Cardiac muscle cell (in vitro differentiated cells and primary cell): ENCODE measurements around the gene CST9L. TPM values are rescaled to one million over a fixed set of nuclear protein-coding genes. Genes with fewer than 3 reads are reported as not detected.

ENCODE experiments used
- DNase-seq, 2 donors: peaks; one replicate each; pipeline versions ENCODE4 v3.0.0 to v3.0.0-alpha.2; 2010 to 2017; ENCODE audit warnings: low read depth in 1 of 2, low spot score in 1 of 2
- H3K27ac ChIP-seq: fragments of 200-600 bp; sonication (generic); 2 replicates; pipeline ENCODE4 v1.5.1; 2016
- H3K27me3 ChIP-seq: fragments of 200-600 bp; sonication (generic); 2 replicates; pipeline ENCODE4 v1.6.0; 2016; ENCODE audit warnings: control low read depth
- H3K36me3 ChIP-seq: fragments of 200-600 bp; sonication (generic); 2 replicates; pipeline ENCODE4 v1.5.1; 2016; ENCODE audit warnings: control low read depth
- H3K4me1 ChIP-seq: fragments of 200-600 bp; sonication (generic); 2 replicates; pipeline ENCODE4 v1.8.1; 2017; ENCODE audit warnings: low read depth, mild to moderate bottlenecking, mixed run types
- H3K4me3 ChIP-seq: fragments of 200-600 bp; sonication (generic); 2 replicates; pipeline ENCODE4 v1.5.1; 2016; ENCODE audit warnings: mild to moderate bottlenecking
- H3K9me3 ChIP-seq: fragments of 200-600 bp; sonication (generic); 2 replicates; pipeline ENCODE4 v1.5.1; 2017; ENCODE audit warnings: low read depth, mild to moderate bottlenecking, control low read depth
- CTCF ChIP-seq: IDR thresholded peaks from 2 replicates; pipeline ENCODE4 v1.5.1; 2012; ENCODE audit warnings: low read depth, mild to moderate bottlenecking, low read length
- polyA plus RNA-seq: library from polyadenylated mRNA; unstranded; fragments of >200 nt; fragmentation: Nextera tagmentation; extraction: Ambion mirVana; gene quantifications from 2 replicates; pipeline ENCODE4 v1.2.1, GENCODE V29; 2016
- total RNA-seq: library from RNA; depleted of rRNA; stranded (reverse); fragments of >200 nt; gene quantifications from 2 replicates; pipeline ENCODE4 v1.2.3, GENCODE V29; 2016

The CST9L gene
- total and polyA plus RNA-seq, 2 experiments from 2014 or later: not detected

DNA sequence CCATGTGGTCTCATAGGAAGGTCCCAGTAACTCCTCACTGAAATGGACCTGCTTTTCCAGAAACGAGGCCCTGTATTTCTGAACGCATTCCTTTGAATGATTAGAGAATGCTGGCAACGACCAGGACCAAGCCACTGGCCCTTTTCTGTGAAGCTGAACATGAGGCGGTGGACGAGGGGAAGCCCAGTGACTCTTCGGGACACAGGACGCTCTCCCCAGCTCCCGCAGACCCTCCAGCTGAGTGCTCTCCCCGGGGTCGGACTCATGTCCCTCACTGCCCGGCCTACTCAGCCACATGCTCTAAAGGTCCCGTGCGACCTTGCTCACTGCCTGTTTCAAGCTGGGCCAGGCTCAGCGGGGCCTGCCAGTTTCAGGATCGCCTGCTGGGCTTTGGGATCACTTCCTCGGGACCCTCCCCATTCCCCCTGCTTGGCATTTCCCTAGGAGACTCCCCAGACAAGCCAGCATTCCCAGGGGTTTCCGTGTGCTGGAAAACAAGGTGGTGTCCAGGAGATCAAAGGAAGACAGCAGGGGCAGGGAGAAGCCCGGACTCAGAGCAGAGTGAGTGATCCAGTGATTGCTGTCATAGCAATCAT, 40.1 kb upstream of the CST9L start:
- Histone ChIP-seq H3K4me1 (no peaks in the 10 kb centered on the region), H3K9me3 (no peaks in the 10 kb centered on the region), H3K27me3 (no peaks in the 10 kb centered on the region), H3K36me3 (no peaks in the 10 kb centered on the region), H3K27ac (no peak overlapping the region), H3K4me3 (no peak overlapping the region)
- DNase-seq: peak in 1 of 2 donors; percentile 25
- TF ChIP-seq CTCF: no peak

GRCh38 chr20:23607497-23608245, 39.4 kb upstream of the CST9L start:
- Histone ChIP-seq H3K27me3 (no peaks in the 10 kb centered on the region), H3K36me3 (no peaks in the 10 kb centered on the region), H3K4me1 (no peaks in the 10 kb centered on the region), H3K27ac (no peak overlapping the region), H3K9me3 (no peaks in the 10 kb centered on the region), H3K4me3 (no peak overlapping the region)
- TF ChIP-seq CTCF: no peak
- DNase-seq: no peak

DNA sequence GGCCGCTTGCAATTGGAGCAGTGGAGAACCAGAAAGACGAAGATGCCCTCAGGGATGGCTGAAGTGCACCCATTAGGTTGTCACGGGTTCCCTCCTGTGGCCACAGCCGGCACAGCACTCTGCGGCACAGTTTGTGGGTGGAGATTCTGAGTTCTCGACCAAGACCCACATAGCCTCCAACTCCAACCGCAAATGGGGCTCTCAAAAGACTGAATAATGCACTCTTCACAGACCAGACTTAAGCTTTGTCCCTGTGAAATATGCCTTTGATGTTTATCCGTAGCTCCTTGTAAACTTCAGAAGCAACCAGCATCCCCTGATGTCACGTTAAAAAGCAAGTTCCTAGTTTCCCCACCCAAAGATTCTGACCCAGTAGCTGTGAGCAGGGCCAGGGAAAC, 38.4 kb upstream of the CST9L start:
- Histone ChIP-seq H3K27me3 (no peaks in the 10 kb centered on the region), H3K4me3 (no peak overlapping the region), H3K36me3 (no peaks in the 10 kb centered on the region), H3K27ac (no peak overlapping the region), H3K4me1 (no peaks in the 10 kb centered on the region), H3K9me3 (no peaks in the 10 kb centered on the region)
- TF ChIP-seq CTCF: peak; percentile 94
- peak; percentile 83 to 87 for DNase-seq

- H3K9me3 ChIP-seq: no peaks in the 10 kb centered on the region
- H3K27me3 ChIP-seq: no peaks in the 10 kb centered on the region
- no peak within 1 kb of the TSS for H3K4me3 ChIP-seq
- no peaks in the 10 kb centered on the region for H3K36me3 ChIP-seq
- TF ChIP-seq CTCF: no peak
- no peak within 1 kb of the TSS for H3K27ac ChIP-seq
- no peaks in the 10 kb centered on the region for H3K4me1 ChIP-seq
- no peak for DNase-seq
Observed at GRCh38 chr20:23605867-23606651, 37.8 kb upstream of the CST9L start, which contains the start of gene CST9. CST9 (minus strand) TSS chr20:23605917; CDS start chr20:23605864, 53 bp downstream.

DNA sequence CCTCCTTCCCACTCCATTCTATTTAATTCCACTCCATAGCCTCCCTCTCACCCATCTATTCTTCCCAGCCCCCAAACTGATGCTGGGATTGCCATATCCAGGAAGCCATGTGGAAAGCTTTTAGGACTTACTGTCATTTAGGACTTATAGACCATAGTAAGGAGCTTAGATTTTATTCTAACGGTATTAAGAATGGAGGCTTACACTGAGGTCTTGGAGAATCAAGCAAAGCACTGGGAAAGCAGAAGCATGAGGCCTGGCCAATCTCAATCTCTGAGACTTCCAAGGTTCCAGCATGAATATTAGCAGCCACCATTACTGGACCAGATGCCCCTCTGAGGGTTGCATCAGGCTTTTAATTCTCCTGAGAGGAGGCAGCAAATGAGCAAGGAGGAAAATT, 36.0 kb upstream of the CST9L start:
- no peaks in the 10 kb centered on the region for H3K36me3 ChIP-seq
- no peaks in the 10 kb centered on the region for H3K27me3 ChIP-seq
- no peaks in the 10 kb centered on the region for H3K9me3 ChIP-seq
- no peaks in the 10 kb centered on the region for H3K4me1 ChIP-seq
- no peak overlapping the region for H3K27ac ChIP-seq
- DNase-seq: no peak
- no peak overlapping the region for H3K4me3 ChIP-seq
- TF ChIP-seq CTCF: no peak
